K562 (cell line): ENCODE results near the gene CLTB. TPM values are rescaled to one million over a fixed set of nuclear protein-coding genes. Genes with fewer than 3 reads are reported as not detected.

Experiments
- CHD7 ChIP-seq: fragments of 200-600 bp; sonication (generic); IDR thresholded peaks from one replicate; pipeline ENCODE4 v1.6.1; 2012; ENCODE audit warnings: mild to moderate bottlenecking, low read depth, low read length, inconsistent platforms
- MYC ChIP-seq, 2 experiments: fragments of 250-450 bp in 1 of 2; sonication (Bioruptor Pico) in 1 of 2; IDR thresholded peaks; 2 replicates each; pipeline versions ENCODE4 v1.5.1 to v1.6.1; 2012 to 2021; ENCODE audit warnings: low read depth in 2 of 2, borderline replicate concordance in 1 of 2, improper control_type of control experiment in 1 of 2, low read length in 1 of 2, mild to moderate bottlenecking in 1 of 2, moderate library complexity in 1 of 2
- PHF8 ChIP-seq: fragments of 200-600 bp; sonication (generic); IDR thresholded peaks from 2 replicates; pipeline ENCODE4 v1.6.1; 2012; ENCODE audit warnings: mixed run types, mild to moderate bottlenecking, inconsistent platforms, low read length, moderate library complexity, borderline replicate concordance
- RCOR1 ChIP-seq, 2 experiments: IDR thresholded peaks; 2 replicates each; pipeline ENCODE4 v1.6.1; 2012; ENCODE audit warnings: low read depth in 2 of 2, low read length in 2 of 2, borderline replicate concordance in 1 of 2, improper control_type of control experiment in 1 of 2
- SIRT6 ChIP-seq: IDR thresholded peaks from one replicate; pipeline ENCODE4 v1.6.1; 2012; ENCODE audit warnings: low read depth, mild to moderate bottlenecking, control low read depth, inconsistent platforms, low read length, moderate library complexity
- ZNF311 ChIP-seq: fragments of 250-450 bp; sonication (Bioruptor Pico); IDR thresholded peaks from 2 replicates; pipeline ENCODE4 v1.4.0; 2020; ENCODE audit warnings: mild to moderate bottlenecking, moderate library complexity
- ZNF431 ChIP-seq: sonication (generic); formaldehyde crosslinking; IDR thresholded peaks from 2 replicates; pipeline ENCODE4 v1.8.0; 2022; ENCODE audit warnings: mild to moderate bottlenecking, missing genetic modification reagents
- polyA plus RNA-seq, 8 experiments: library from polyadenylated mRNA; depleted of rRNA in 4 of 8; stranded (reverse) in 5 of 8; unstranded in 3 of 8; fragments of >200 nt; fragmentation: Nextera tagmentation in 2 of 8; fragmentation: Illumina TruSeq in 1 of 8; extraction: Ambion mirVana in 2 of 8; extraction: Trizol in 1 of 8; gene quantifications; 2 replicates each; pipeline versions ENCODE4 v1.2.1 to v1.2.3, GENCODE V29; 2011 to 2014; ENCODE audit warnings: inconsistent platforms in 1 of 8, missing spikeins in 1 of 8
- total RNA-seq, 7 experiments: library from RNA; depleted of rRNA in 6 of 7; stranded (reverse); fragments of >200 nt in 6 of 7; fragmentation: Illumina TruSeq in 2 of 7; extraction: Trizol in 2 of 7; gene quantifications; 2 replicates each; pipeline versions ENCODE4 v1.2.1 to v1.2.3, GENCODE V29; 2011 to 2021; ENCODE audit warnings: low replicate concordance in 1 of 7
- TF ChIP-seq, protein P1 (sequence below): sonication (generic); formaldehyde crosslinking; IDR thresholded peaks from 2 replicates; pipeline ENCODE4 v1.8.0; 2022; ENCODE audit warnings: mild to moderate bottlenecking, missing genetic modification reagents
- TF ChIP-seq, protein P2 (sequence below), 2 experiments: fragments of 200-800 bp in 1 of 2; sonication (Bioruptor generic) in 1 of 2; sonication (generic) in 1 of 2; formaldehyde crosslinking in 1 of 2; IDR thresholded peaks in 1 of 2; conservative IDR thresholded peaks in 1 of 2; 2 replicates each; pipeline versions ENCODE4 v1.5.0 to v1.6.1; 2016 to 2020; ENCODE audit warnings: missing compliant biosample characterization in 1 of 2, missing genetic modification characterization in 1 of 2, missing genetic modification reagents in 1 of 2

Gene CLTB
- total and polyA plus RNA-seq, 9 of the 15 experiments (the other 6 are each of a cell fraction or from before 2014, with no cell fraction given) = 1.8 to 117 (median 39.0) TPM

DNA sequence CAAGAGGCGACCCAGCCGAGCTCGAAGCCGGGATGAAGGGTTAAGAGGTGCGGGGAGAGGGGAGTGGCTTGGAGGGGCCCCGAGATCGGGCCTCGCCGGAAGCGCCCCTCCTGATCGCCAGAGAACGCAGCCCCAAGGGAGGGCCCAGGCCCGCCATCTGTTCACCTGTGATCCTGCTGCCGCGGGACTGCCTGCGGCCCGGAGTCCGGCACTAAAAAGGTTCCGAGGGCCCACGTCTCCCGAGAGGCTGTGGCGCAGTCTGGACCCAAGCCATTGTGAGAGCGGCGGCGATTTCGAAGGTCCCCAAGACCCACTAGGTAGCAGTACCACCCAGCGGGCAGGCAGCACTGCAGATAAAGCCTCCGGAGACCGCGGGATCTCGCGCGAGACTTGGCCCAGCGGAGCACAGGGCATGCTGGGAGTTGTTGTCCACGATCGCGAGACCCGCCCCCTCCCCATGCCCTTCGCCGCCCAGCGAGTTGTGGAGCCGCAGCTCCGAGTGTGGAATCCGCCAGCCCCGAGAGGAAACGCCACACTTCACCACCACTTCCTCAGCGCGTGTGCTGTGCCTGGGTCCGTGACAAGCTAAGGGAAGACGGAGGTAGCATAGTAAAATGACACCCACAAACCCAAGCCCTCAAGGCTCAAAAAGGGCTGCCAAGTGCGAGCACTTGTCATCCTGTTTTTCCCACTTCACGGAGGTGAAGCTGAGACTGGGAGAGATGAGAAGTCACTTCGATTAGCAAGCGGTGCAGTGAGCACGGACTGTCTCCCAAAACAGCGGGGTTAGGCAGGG lies 54.7 kb downstream of the CLTB start, which contains the start of gene KIAA1191 (continued):
- TF ChIP-seq CHD7 (no peak), ZNF431 (CRISPR knock-in tag) (no peak; the same call in 1 of the 2 replicates), MYC (IDR thresholded peaks at IDR 0.05; ENCODE audit: low read depth, low read length) (0 out of 2 replicates have a peak, but pooled peaks have one; percentile 36), MYC (CRISPR knock-in tag; IDR thresholded peaks at IDR 0.05; ENCODE audit: borderline replicate concordance, low read depth) (0 out of 2 replicates have a peak, but pooled peaks have one; percentile 38), RCOR1 (IDR thresholded peaks at IDR 0.05; ENCODE audit: borderline replicate concordance in 1 of 2, low read depth in 2 of 2, low read length in 2 of 2) (peak in 1 of 2 experiments; percentile 12; a peak in 1 of 4 replicates), SIRT6 (no peak), PHF8 (peak; percentile 94), ZNF311 (CRISPR knock-in tag) (0 out of 2 replicates have a peak, but pooled peaks have one; percentile 15)
- TF ChIP-seq, protein P1, sequence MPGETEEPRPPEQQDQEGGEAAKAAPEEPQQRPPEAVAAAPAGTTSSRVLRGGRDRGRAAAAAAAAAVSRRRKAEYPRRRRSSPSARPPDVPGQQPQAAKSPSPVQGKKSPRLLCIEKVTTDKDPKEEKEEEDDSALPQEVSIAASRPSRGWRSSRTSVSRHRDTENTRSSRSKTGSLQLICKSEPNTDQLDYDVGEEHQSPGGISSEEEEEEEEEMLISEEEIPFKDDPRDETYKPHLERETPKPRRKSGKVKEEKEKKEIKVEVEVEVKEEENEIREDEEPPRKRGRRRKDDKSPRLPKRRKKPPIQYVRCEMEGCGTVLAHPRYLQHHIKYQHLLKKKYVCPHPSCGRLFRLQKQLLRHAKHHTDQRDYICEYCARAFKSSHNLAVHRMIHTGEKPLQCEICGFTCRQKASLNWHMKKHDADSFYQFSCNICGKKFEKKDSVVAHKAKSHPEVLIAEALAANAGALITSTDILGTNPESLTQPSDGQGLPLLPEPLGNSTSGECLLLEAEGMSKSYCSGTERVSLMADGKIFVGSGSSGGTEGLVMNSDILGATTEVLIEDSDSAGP = no peak
- TF ChIP-seq, protein P2, sequence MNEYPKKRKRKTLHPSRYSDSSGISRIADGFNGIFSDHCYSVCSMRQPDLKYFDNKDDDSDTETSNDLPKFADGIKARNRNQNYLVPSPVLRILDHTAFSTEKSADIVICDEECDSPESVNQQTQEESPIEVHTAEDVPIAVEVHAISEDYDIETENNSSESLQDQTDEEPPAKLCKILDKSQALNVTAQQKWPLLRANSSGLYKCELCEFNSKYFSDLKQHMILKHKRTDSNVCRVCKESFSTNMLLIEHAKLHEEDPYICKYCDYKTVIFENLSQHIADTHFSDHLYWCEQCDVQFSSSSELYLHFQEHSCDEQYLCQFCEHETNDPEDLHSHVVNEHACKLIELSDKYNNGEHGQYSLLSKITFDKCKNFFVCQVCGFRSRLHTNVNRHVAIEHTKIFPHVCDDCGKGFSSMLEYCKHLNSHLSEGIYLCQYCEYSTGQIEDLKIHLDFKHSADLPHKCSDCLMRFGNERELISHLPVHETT (CRISPR knock-in tag; conservative IDR thresholded peaks at IDR 0.05 in 1 of 2, IDR thresholded peaks at IDR 0.05 in 1 of 2) = 0 out of 4 replicates have a peak, but pooled peaks of 1 of the 2 experiments have one; percentile 33
